Lower leg skin (tissue), 4 donors: Measurements from ENCODE around the gene ATP6V1E1. TPM values are rescaled to one million over a fixed set of nuclear protein-coding genes. Genes with fewer than 3 reads are reported as not detected.

ENCODE experiments used
- DNase-seq, 2 donors: peaks; one replicate each; pipeline ENCODE4 v3.0.0-alpha.2; 2019; ENCODE audit warnings: low spot score in 2 of 2
- H3K4me3 ChIP-seq: fragments of 200-600 bp; sonication (generic); 2 replicates; pipeline ENCODE4 v1.5.1; 2017; ENCODE audit warnings: mild to moderate bottlenecking, low read depth; ENCODE audit not compliant: poor library complexity, severe bottlenecking
- CTCF ChIP-seq, 3 donors: fragments of 450-650 bp; IDR thresholded peaks; one replicate each; pipeline ENCODE4 v1.5.1; 2016; ENCODE audit warnings: antibody characterized with exemption in 3 of 3, mild to moderate bottlenecking in 3 of 3, moderate library complexity in 2 of 3
- POLR2A ChIP-seq, 2 donors: fragments of 450-650 bp; IDR thresholded peaks; one replicate each; pipeline ENCODE4 v1.6.1; 2016 to 2017; ENCODE audit warnings: antibody characterized with exemption in 2 of 2, mild to moderate bottlenecking in 1 of 2, moderate library complexity in 1 of 2
- WGBS, 2 donors: methylation state at CpG; one replicate each; pipeline ENCODE4 v1.1.5; 2018; 5-methylcytosine and 5-hydroxymethylcytosine counted together
- intact Hi-C: fragments of 100-400 bp; cut with DNase I; formaldehyde crosslinking; loops from one replicate; pipeline ENCODE4 v1.15.0; 2023; ENCODE audit warnings: low total_unique reads
- total RNA-seq, 4 donors: library from RNA; depleted of rRNA; stranded (reverse); fragments of >200 nt; gene quantifications; one replicate each; pipeline ENCODE4 v1.1.0, GENCODE V29; 2016

The ATP6V1E1 gene
- total RNA-seq, 4 donors from 2014 or later = 113 to 136 (median 125) TPM

- 93 to 94% methylated on average over 22 to 23 of the region's 23 CpGs for WGBS, 2 donors
- peak in 1 of 2 donors; percentile 75 for DNase-seq
- no peak overlapping the region for H3K4me3 ChIP-seq
- TF ChIP-seq CTCF (IDR thresholded peaks at IDR 0.05) = no peak
- intact Hi-C loops = no loop called here
Observed at GRCh38 chr22:17548010-17548755, 80.4 kb downstream of the ATP6V1E1 start.

DNA sequence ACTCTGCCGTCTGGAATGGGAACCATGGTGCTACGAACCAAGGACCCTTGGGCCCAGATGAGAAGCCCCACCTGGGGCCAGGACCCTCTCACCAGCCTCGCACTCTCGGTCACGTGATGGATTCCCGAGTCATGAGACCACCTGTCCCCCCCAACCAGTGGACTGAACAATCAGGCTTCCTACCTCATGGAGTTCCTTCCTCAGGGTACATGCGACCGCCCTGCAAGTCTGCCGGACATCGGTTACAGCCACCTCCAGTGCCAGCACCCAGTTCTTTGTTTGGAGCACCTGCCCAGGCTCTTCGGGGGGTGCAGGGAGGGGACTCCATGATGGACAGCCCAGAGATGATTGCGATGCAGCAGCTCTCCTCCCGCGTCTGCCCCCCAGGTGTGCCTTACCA lies 86.1 kb downstream of the ATP6V1E1 start:
- no peak overlapping the region for H3K4me3 ChIP-seq
- 93 to 97% methylated on average over 14 of the region's 14 CpGs for WGBS, 2 donors
- TF ChIP-seq CTCF (IDR thresholded peaks at IDR 0.05) = no peak
- TF ChIP-seq POLR2A (IDR thresholded peaks at IDR 0.05) = no peak
- intact Hi-C loops = no loop called here
- peak in 1 of 2 donors; percentile 59 for DNase-seq

Other genes with a start within 250 kb of the ATP6V1E1 start
- 1 to 10 TPM in 3 of 4 donors, under 1 TPM in 1; 0.83 to 2.3 (median 1.3) TPM for gene SLC25A18, start 65.3 kb downstream of the ATP6V1E1 start, total RNA-seq
- 10 to 100 TPM; 63.0 to 71.2 (median 67.5) TPM for gene BCL2L13, start 10.0 kb upstream of the ATP6V1E1 start, total RNA-seq
- 10 to 100 TPM in 3 of 4 donors, 1 to 10 TPM in 1; 5.4 to 22.6 (median 15.2) TPM for gene BID, start 145.7 kb upstream of the ATP6V1E1 start, total RNA-seq